Esophagus muscularis mucosa (tissue), 4 donors: ENCODE measurements around the gene ANKMY2. TPM values are rescaled to one million over a fixed set of nuclear protein-coding genes. Genes with fewer than 3 reads are reported as not detected.

Source experiments
- DNase-seq: peaks from one replicate; pipeline ENCODE4 v3.0.0-alpha.2; 2017; ENCODE audit errors: extremely low spot score
- H3K27ac ChIP-seq, 4 donors: fragments of 200-600 bp; sonication (generic); replicated peaks in 1 of 4; 1 replicate in 3 of 4; 2 replicates in 1 of 4; pipeline ENCODE4 v1.5.1; 2016 to 2019; ENCODE audit warnings: mild to moderate bottlenecking in 1 of 4
- H3K27me3 ChIP-seq, 4 donors: fragments of 200-600 bp; sonication (generic); one replicate each; pipeline versions ENCODE4 v1.5.1 to v1.6.0; 2016 to 2019
- H3K36me3 ChIP-seq, 4 donors: fragments of 200-600 bp; sonication (generic); one replicate each; pipeline ENCODE4 v1.5.1; 2016 to 2019
- H3K4me1 ChIP-seq, 4 donors: fragments of 200-600 bp; sonication (generic); one replicate each; pipeline ENCODE4 v1.5.1; 2016 to 2019
- H3K4me3 ChIP-seq, 4 donors: fragments of 200-600 bp; sonication (generic); 1 replicate in 2 of 4; 2 replicates in 2 of 4; pipeline ENCODE4 v1.5.1; 2016 to 2019; ENCODE audit warnings: mild to moderate bottlenecking in 4 of 4, moderate library complexity in 1 of 4
- H3K9me3 ChIP-seq, 4 donors: fragments of 200-600 bp; sonication (generic); 1 replicate in 3 of 4; 2 replicates in 1 of 4; pipeline ENCODE4 v1.5.1; 2016 to 2019
- EP300 ChIP-seq: sonication (generic); formaldehyde crosslinking; IDR thresholded peaks from one replicate; pipeline ENCODE4 v1.6.1; 2017; ENCODE audit warnings: antibody characterized with exemption
- POLR2A ChIP-seq: fragments of 450-650 bp; IDR thresholded peaks from one replicate; pipeline ENCODE4 v1.6.1; 2017; ENCODE audit warnings: antibody characterized with exemption, moderate library complexity, mild to moderate bottlenecking, low read depth
- POLR2AphosphoS5 ChIP-seq, 2 donors: sonication (generic); formaldehyde crosslinking; IDR thresholded peaks; one replicate each; pipeline ENCODE4 v1.6.1; 2017; ENCODE audit warnings: antibody characterized with exemption in 2 of 2
- WGBS: methylation state at CpG from one replicate; pipeline ENCODE4 v1.1.5; 2018; 5-methylcytosine and 5-hydroxymethylcytosine counted together
- intact Hi-C: fragments of 100-400 bp; cut with DNase I; formaldehyde crosslinking; loops from one replicate; pipeline ENCODE4 v1.15.1; 2023
- total RNA-seq, 4 donors: library from RNA; depleted of rRNA; stranded (reverse); fragments of >200 nt; gene quantifications; one replicate each; pipeline versions ENCODE4 v1.1.0 to v1.2.1, GENCODE V29; 2016
- TF ChIP-seq, protein P1 (sequence below), 3 experiments: fragments of 200-600 bp in 2 of 3; fragments of 450-650 bp in 1 of 3; sonication (generic) in 2 of 3; IDR thresholded peaks; one replicate each; pipeline ENCODE4 v1.5.1; 2017 to 2019; ENCODE audit warnings: antibody characterized with exemption in 3 of 3, mild to moderate bottlenecking in 2 of 3, moderate library complexity in 1 of 3

The ANKMY2 gene
- total RNA-seq, 4 donors from 2014 or later, result 12.4 to 24.9 (median 17.6) TPM

GRCh38 chr7:16611711-16612110, 33.8 kb downstream of the ANKMY2 start:
- H3K27me3 ChIP-seq, result no peaks in the 10 kb centered on the region
- H3K4me1 ChIP-seq, result no peaks in the 10 kb centered on the region
- no peak overlapping the region for H3K27ac ChIP-seq
- TF ChIP-seq POLR2A, result no peak
- TF ChIP-seq, protein P1, sequence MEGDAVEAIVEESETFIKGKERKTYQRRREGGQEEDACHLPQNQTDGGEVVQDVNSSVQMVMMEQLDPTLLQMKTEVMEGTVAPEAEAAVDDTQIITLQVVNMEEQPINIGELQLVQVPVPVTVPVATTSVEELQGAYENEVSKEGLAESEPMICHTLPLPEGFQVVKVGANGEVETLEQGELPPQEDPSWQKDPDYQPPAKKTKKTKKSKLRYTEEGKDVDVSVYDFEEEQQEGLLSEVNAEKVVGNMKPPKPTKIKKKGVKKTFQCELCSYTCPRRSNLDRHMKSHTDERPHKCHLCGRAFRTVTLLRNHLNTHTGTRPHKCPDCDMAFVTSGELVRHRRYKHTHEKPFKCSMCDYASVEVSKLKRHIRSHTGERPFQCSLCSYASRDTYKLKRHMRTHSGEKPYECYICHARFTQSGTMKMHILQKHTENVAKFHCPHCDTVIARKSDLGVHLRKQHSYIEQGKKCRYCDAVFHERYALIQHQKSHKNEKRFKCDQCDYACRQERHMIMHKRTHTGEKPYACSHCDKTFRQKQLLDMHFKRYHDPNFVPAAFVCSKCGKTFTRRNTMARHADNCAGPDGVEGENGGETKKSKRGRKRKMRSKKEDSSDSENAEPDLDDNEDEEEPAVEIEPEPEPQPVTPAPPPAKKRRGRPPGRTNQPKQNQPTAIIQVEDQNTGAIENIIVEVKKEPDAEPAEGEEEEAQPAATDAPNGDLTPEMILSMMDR (IDR thresholded peaks at IDR 0.05), result no peak
- no peak for TF ChIP-seq POLR2AphosphoS5 (IDR thresholded peaks at IDR 0.05)
- TF ChIP-seq EP300, result no peak
- no peak for DNase-seq
- intact Hi-C loops, result no loop called here
- no peaks in the 10 kb centered on the region for H3K9me3 ChIP-seq
- WGBS, result 98% methylated on average over 2 of the region's 2 CpGs
- H3K4me3 ChIP-seq, result no peak overlapping the region
- peaks cover 10 to 80% (median 55%) of the 10 kb centered on the region in 4 donors for H3K36me3 ChIP-seq

GRCh38 chr7:16609842-16610450, 35.6 kb downstream of the ANKMY2 start:
- WGBS, result 69% methylated on average over 4 of the region's 4 CpGs
- Histone ChIP-seq H3K4me3 (no peak overlapping the region), H3K27ac (no peak overlapping the region), H3K27me3 (no peaks in the 10 kb centered on the region), H3K36me3 (peaks cover 18 to 81% (median 50%) of the 10 kb centered on the region in 4 donors), H3K9me3 (no peaks in the 10 kb centered on the region), H3K4me1 (no peaks in the 10 kb centered on the region)
- DNase-seq, result no peak
- intact Hi-C loops, result no loop called here
- no peak for TF ChIP-seq POLR2AphosphoS5 (IDR thresholded peaks at IDR 0.05)
- TF ChIP-seq EP300, result no peak
- TF ChIP-seq, protein P1 (IDR thresholded peaks at IDR 0.05), result no peak
- TF ChIP-seq POLR2A, result no peak

- DNase-seq, result no peak
- Histone ChIP-seq H3K4me1 (no peaks in the 10 kb centered on the region), H3K4me3 (no peak overlapping the region), H3K36me3 (peaks cover 27 to 88% (median 64%) of the 10 kb centered on the region in 4 donors), H3K9me3 (no peaks in the 10 kb centered on the region), H3K27me3 (no peaks in the 10 kb centered on the region), H3K27ac (no peak overlapping the region)
- no peak for TF ChIP-seq EP300
- TF ChIP-seq POLR2A, result no peak
- no peak for TF ChIP-seq POLR2AphosphoS5 (IDR thresholded peaks at IDR 0.05)
- TF ChIP-seq, protein P1 (IDR thresholded peaks at IDR 0.05), result no peak
- 74% methylated on average over 3 of the region's 3 CpGs for WGBS
- intact Hi-C loops, result no loop called here
These were observed 38.9 kb downstream of the ANKMY2 start for GRCh38 chr7:16606704-16607103.

- Histone ChIP-seq H3K36me3 (peaks cover 34 to 95% (median 80%) of the 10 kb centered on the region in 4 donors), H3K4me1 (no peaks in the 10 kb centered on the region), H3K27ac (no peak overlapping the region), H3K4me3 (no peak overlapping the region), H3K27me3 (no peaks in the 10 kb centered on the region), H3K9me3 (no peaks in the 10 kb centered on the region)
- 98% methylated on average over 3 of the region's 3 CpGs for WGBS
- intact Hi-C loops, result no loop called here
- TF ChIP-seq, protein P1 (IDR thresholded peaks at IDR 0.05), result peak in 1 of 3 experiments; percentile 40
- TF ChIP-seq POLR2A (no peak), POLR2AphosphoS5 (IDR thresholded peaks at IDR 0.05) (no peak), EP300 (no peak)
- DNase-seq, result no peak
These were observed 41.5 kb downstream of the ANKMY2 start for GRCh38 chr7:16604054-16604453.

DNA sequence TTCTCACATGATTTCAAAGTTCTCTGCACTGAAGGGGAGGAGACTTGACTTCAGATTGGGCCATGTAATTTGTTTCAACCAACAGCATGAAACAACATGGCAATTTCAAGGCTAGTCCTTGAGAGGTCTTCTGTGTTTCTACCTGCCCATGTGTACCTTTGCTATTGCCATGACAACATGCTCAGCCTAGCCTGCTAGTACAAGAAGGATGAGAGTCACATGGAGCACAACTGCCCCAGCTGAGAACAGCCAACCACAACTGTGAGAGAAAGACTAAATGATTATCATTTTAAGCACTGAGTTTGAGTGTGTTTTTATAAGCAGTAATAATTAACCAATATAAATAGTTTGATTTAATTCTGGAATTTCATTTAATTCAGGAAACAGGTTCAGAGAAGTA, 41.9 kb downstream of the ANKMY2 start:
- no peak overlapping the region for H3K4me3 ChIP-seq
- H3K36me3 ChIP-seq, result peaks cover 34 to 95% (median 79%) of the 10 kb centered on the region in 4 donors
- H3K9me3 ChIP-seq, result no peaks in the 10 kb centered on the region
- no peak overlapping the region for H3K27ac ChIP-seq
- no peak for TF ChIP-seq POLR2A
- no peak for DNase-seq
- intact Hi-C loops, result no loop called here
- no peaks in the 10 kb centered on the region for H3K27me3 ChIP-seq
- no peaks in the 10 kb centered on the region for H3K4me1 ChIP-seq
